ENCODE data around the gene GNAZ. TPM values are rescaled to one million over a fixed set of nuclear protein-coding genes. Genes with fewer than 3 reads are reported as not detected.

GNAZ gene
- total RNA-seq, 1 experiment from 2014 or later, result 6.0 TPM

- DNase-seq, result no peak
- CTCF ChIA-PET, result no interaction called here
- Mint-ChIP-seq H3K27ac (ENCODE audit: unreplicated experiment) (no peak overlapping the region), H3K4me3 (ENCODE audit: low read depth, unreplicated experiment) (no peak overlapping the region), H3K4me1 (ENCODE audit: low read depth, unreplicated experiment) (no peaks in the 10 kb centered on the region), H3K27me3 (ENCODE audit: unreplicated experiment) (peaks cover 55% of the 10 kb centered on the region), H3K9me3 (ENCODE audit: low read depth, unreplicated experiment) (no peaks in the 10 kb centered on the region), H3K36me3 (ENCODE audit: insufficient read depth, unreplicated experiment) (no peaks in the 10 kb centered on the region)
- intact Hi-C loops (cut with micrococcal nuclease; ENCODE audit: unreplicated experiment), result no loop called here
- no peak for TF ChIP-seq CTCF (IDR thresholded peaks at IDR 0.05; ENCODE audit: unreplicated experiment)
- BruUV-seq (replicated peaks), result no TSS peak
Measured at GRCh38 chr22:23042179-23042578, 28.1 kb upstream of the GNAZ start.

- CTCF ChIA-PET, result no interaction called here
Measured at GRCh38 chr22:23044570-23044969, 25.7 kb upstream of the GNAZ start.

GRCh38 chr22:23045461-23045860 is 24.9 kb upstream of the GNAZ start:
- Mint-ChIP-seq H3K27ac (ENCODE audit: unreplicated experiment) (no peak overlapping the region), H3K9me3 (ENCODE audit: low read depth, unreplicated experiment) (no peaks in the 10 kb centered on the region), H3K4me1 (ENCODE audit: low read depth, unreplicated experiment) (no peaks in the 10 kb centered on the region), H3K27me3 (ENCODE audit: unreplicated experiment) (peaks cover 51% of the 10 kb centered on the region), H3K4me3 (ENCODE audit: low read depth, unreplicated experiment) (no peak overlapping the region), H3K36me3 (ENCODE audit: insufficient read depth, unreplicated experiment) (no peaks in the 10 kb centered on the region)
- CTCF ChIA-PET, result no interaction called here
- intact Hi-C loops (cut with micrococcal nuclease; ENCODE audit: unreplicated experiment), result no loop called here
- TF ChIP-seq CTCF (IDR thresholded peaks at IDR 0.05; ENCODE audit: unreplicated experiment), result no peak
- BruUV-seq (replicated peaks), result no TSS peak
- no peak for DNase-seq

More at GRCh38 chr22:23044570-23044969, 25.7 kb upstream of the GNAZ start:
- no peaks in the 10 kb centered on the region for H3K4me1 Mint-ChIP-seq (ENCODE audit: low read depth, unreplicated experiment)
- no peaks in the 10 kb centered on the region for H3K9me3 Mint-ChIP-seq (ENCODE audit: low read depth, unreplicated experiment)
- intact Hi-C loops (cut with micrococcal nuclease; ENCODE audit: unreplicated experiment), result no loop called here
- no peak for TF ChIP-seq CTCF (IDR thresholded peaks at IDR 0.05; ENCODE audit: unreplicated experiment)
- BruUV-seq (replicated peaks), result no TSS peak
- DNase-seq, result no peak
- H3K27ac Mint-ChIP-seq (ENCODE audit: unreplicated experiment), result no peak overlapping the region
- H3K27me3 Mint-ChIP-seq (ENCODE audit: unreplicated experiment), result peaks cover 51% of the 10 kb centered on the region
- no peaks in the 10 kb centered on the region for H3K36me3 Mint-ChIP-seq (ENCODE audit: insufficient read depth, unreplicated experiment)
- H3K4me3 Mint-ChIP-seq (ENCODE audit: low read depth, unreplicated experiment), result no peak overlapping the region

GRCh38 chr22:23047265-23047664 is 23.1 kb upstream of the GNAZ start:
- Mint-ChIP-seq H3K27ac (ENCODE audit: unreplicated experiment) (no peak overlapping the region), H3K36me3 (ENCODE audit: insufficient read depth, unreplicated experiment) (no peaks in the 10 kb centered on the region), H3K27me3 (ENCODE audit: unreplicated experiment) (peaks cover 51% of the 10 kb centered on the region), H3K9me3 (ENCODE audit: low read depth, unreplicated experiment) (no peaks in the 10 kb centered on the region), H3K4me1 (ENCODE audit: low read depth, unreplicated experiment) (no peaks in the 10 kb centered on the region), H3K4me3 (ENCODE audit: low read depth, unreplicated experiment) (no peak overlapping the region)
- CTCF ChIA-PET, result interaction anchor here (0.7 kb wide), 1 partner anchor 74 kb away, joined by 3 read pairs; no protein-coding TSS in a partner anchor
- intact Hi-C loops (cut with micrococcal nuclease; ENCODE audit: unreplicated experiment), result no loop called here
- no peak for DNase-seq
- TF ChIP-seq CTCF (IDR thresholded peaks at IDR 0.05; ENCODE audit: unreplicated experiment), result no peak
- BruUV-seq (replicated peaks), result no TSS peak

Data from Calu3 (cell line).